HepG2 (cell line): ENCODE measurements around the gene DUSP21. TPM values are rescaled to one million over a fixed set of nuclear protein-coding genes. Genes with fewer than 3 reads are reported as not detected.

ENCODE experiments used
- ARHGAP35 ChIP-seq: sonication (generic); formaldehyde crosslinking; IDR thresholded peaks from 2 replicates; pipeline ENCODE4 v1.9.0; 2022; ENCODE audit warnings: mild to moderate bottlenecking, inconsistent platforms, moderate library complexity, missing genetic modification reagents, borderline replicate concordance
- ELF1 ChIP-seq: sonication (generic); formaldehyde crosslinking; IDR thresholded peaks from 2 replicates; pipeline ENCODE4 v1.4.0; 2020; ENCODE audit warnings: missing genetic modification reagents
- FOSL2 ChIP-seq: sonication (generic); formaldehyde crosslinking; IDR thresholded peaks from 2 replicates; pipeline ENCODE4 v1.4.0; 2020; ENCODE audit warnings: missing genetic modification reagents
- FOXA1 ChIP-seq, 2 experiments: fragments of 450-650 bp in 1 of 2; sonication (generic) in 1 of 2; formaldehyde crosslinking in 1 of 2; IDR thresholded peaks; 2 replicates each; pipeline versions ENCODE4 v1.4.0 to v1.6.1; 2016 to 2020; ENCODE audit warnings: missing genetic modification reagents in 1 of 2
- FOXA3 ChIP-seq: IDR thresholded peaks from 2 replicates; pipeline ENCODE4 v1.6.1; 2016; ENCODE audit warnings: missing genetic modification reagents, missing compliant biosample characterization
- GATA4 ChIP-seq: sonication (generic); IDR thresholded peaks from 2 replicates; pipeline ENCODE4 v1.6.1; 2016; ENCODE audit warnings: antibody characterized with exemption, low read depth, borderline replicate concordance
- GRHL1 ChIP-seq: sonication (generic); formaldehyde crosslinking; conservative IDR thresholded peaks from 2 replicates; pipeline ENCODE4 v1.8.0; 2022; ENCODE audit warnings: missing genetic modification reagents
- HNRNPK ChIP-seq: fragments of 200-400 bp; formaldehyde crosslinking; IDR thresholded peaks from 2 replicates; pipeline ENCODE4 v1.6.1; 2018; ENCODE audit warnings: low read length, low read depth, moderate library complexity, mild to moderate bottlenecking; ENCODE audit not compliant: poor library complexity, severe bottlenecking
- PBX2 ChIP-seq: IDR thresholded peaks from 2 replicates; pipeline ENCODE4 v1.6.1; 2016; ENCODE audit warnings: control low read depth
- TAF1 ChIP-seq: sonication (generic); formaldehyde crosslinking; IDR thresholded peaks from 2 replicates; pipeline ENCODE4 v1.4.0; 2020; ENCODE audit warnings: missing genetic modification reagents
- THAP11 ChIP-seq: IDR thresholded peaks from 2 replicates; pipeline ENCODE4 v1.6.1; 2016; ENCODE audit warnings: missing biosample characterization, missing genetic modification reagents
- UBTF ChIP-seq: sonication (generic); formaldehyde crosslinking; IDR thresholded peaks from 2 replicates; pipeline ENCODE4 v1.4.0; 2020; ENCODE audit warnings: mild to moderate bottlenecking, missing genetic modification reagents
- USF2 ChIP-seq, 2 experiments: sonication (generic) in 1 of 2; formaldehyde crosslinking in 1 of 2; IDR thresholded peaks; 2 replicates each; pipeline versions ENCODE4 v1.5.1 to v1.6.1; 2011 to 2020; ENCODE audit warnings: borderline replicate concordance in 1 of 2, low read depth in 1 of 2, low read length in 1 of 2, mild to moderate bottlenecking in 1 of 2, missing genetic modification reagents in 1 of 2, moderate library complexity in 1 of 2
- YY1 ChIP-seq: IDR thresholded peaks from 2 replicates; pipeline ENCODE4 v1.6.1; 2011; ENCODE audit warnings: low read length, low read depth, moderate library complexity, mild to moderate bottlenecking; ENCODE audit not compliant: insufficient read depth, insufficient replicate concordance
- ZBTB7B ChIP-seq: sonication (generic); formaldehyde crosslinking; IDR thresholded peaks from 2 replicates; pipeline ENCODE4 v1.4.0; 2020; ENCODE audit warnings: missing genetic modification reagents
- ZNF263 ChIP-seq: sonication (generic); formaldehyde crosslinking; IDR thresholded peaks from 2 replicates; pipeline ENCODE4 v1.4.0; 2020; ENCODE audit warnings: missing genetic modification reagents
- ZNF275 ChIP-seq: sonication (generic); formaldehyde crosslinking; IDR thresholded peaks from 2 replicates; pipeline ENCODE4 v1.8.0; 2022; ENCODE audit warnings: missing genetic modification reagents, mild to moderate bottlenecking, inconsistent platforms, borderline replicate concordance
- ZNF766 ChIP-seq: sonication (generic); formaldehyde crosslinking; IDR thresholded peaks from 2 replicates; pipeline ENCODE4 v1.5.0; 2020; ENCODE audit warnings: missing genetic modification reagents, borderline replicate concordance
- ZNF788 ChIP-seq: sonication (generic); formaldehyde crosslinking; IDR thresholded peaks from 2 replicates; pipeline ENCODE4 v1.5.0; 2020; ENCODE audit warnings: mild to moderate bottlenecking, missing genetic modification reagents, borderline replicate concordance
- ZNF792 ChIP-seq: IDR thresholded peaks from 2 replicates; pipeline ENCODE4 v1.6.1; 2016
- polyA plus RNA-seq, 8 experiments: library from polyadenylated mRNA; depleted of rRNA in 3 of 8; stranded (reverse) in 7 of 8; unstranded in 1 of 8; fragments of >200 nt; fragmentation: Illumina TruSeq in 4 of 8; extraction: Trizol in 4 of 8; gene quantifications; 2 replicates each; pipeline versions ENCODE4 v1.2.1 to v1.2.3, GENCODE V29; 2011 to 2016; ENCODE audit warnings: low read depth in 4 of 8, missing spikeins in 1 of 8, mixed read lengths in 1 of 8; ENCODE audit not compliant: insufficient read depth in 1 of 8
- total RNA-seq, 5 experiments: library from RNA; depleted of rRNA; stranded (reverse); fragments of >200 nt; fragmentation: Illumina TruSeq; extraction: Trizol; gene quantifications; 2 replicates each; pipeline ENCODE4 v1.2.3, GENCODE V29; 2016; ENCODE audit warnings: low read depth in 1 of 5

DUSP21 gene
- total and polyA plus RNA-seq, 2 of the 13 experiments (the other 11 are each of a cell fraction or from before 2014, with no cell fraction given): not detected

- TF ChIP-seq GRHL1 (CRISPR knock-in tag): no peak
- peak; percentile 64; the same call in 1 of the 2 replicates for TF ChIP-seq ELF1 (CRISPR knock-in tag)
- TF ChIP-seq ARHGAP35 (CRISPR knock-in tag): no peak
- TF ChIP-seq FOXA3 (CRISPR knock-in tag): peak; percentile 44; the same call in 1 of the 2 replicates
- no peak for TF ChIP-seq ZNF792 (CRISPR knock-in tag)
- no peak for TF ChIP-seq ZNF275 (CRISPR knock-in tag)
- TF ChIP-seq FOSL2 (CRISPR knock-in tag): 0 out of 2 replicates have a peak, but pooled peaks have one; percentile 27
- peak; percentile 49; the same call in 1 of the 2 replicates for TF ChIP-seq THAP11 (CRISPR knock-in tag)
- peak; percentile 91 for TF ChIP-seq PBX2 (CRISPR knock-in tag)
- no peak for TF ChIP-seq GATA4
- peak; percentile 4 for TF ChIP-seq HNRNPK
- TF ChIP-seq ZBTB7B: no peak
- no peak for TF ChIP-seq ZNF766 (CRISPR knock-in tag)
- TF ChIP-seq ZNF263 (CRISPR knock-in tag): peak; percentile 51; the same call in 1 of the 2 replicates
- TF ChIP-seq TAF1: 0 out of 2 replicates have a peak, but pooled peaks have one; percentile 11
- no peak for TF ChIP-seq UBTF (CRISPR knock-in tag)
- TF ChIP-seq YY1: peak; percentile 57
- TF ChIP-seq USF2 (IDR thresholded peaks at IDR 0.05; ENCODE audit: low read depth, low read length): peak; percentile 88
- peak; percentile 94; the same call in 1 of the 2 replicates for TF ChIP-seq USF2 (CRISPR knock-in tag; IDR thresholded peaks at IDR 0.05; ENCODE audit: borderline replicate concordance)
- TF ChIP-seq ZNF788 (CRISPR knock-in tag): no peak
- no peak for TF ChIP-seq FOXA1 (IDR thresholded peaks at IDR 0.05)
- TF ChIP-seq FOXA1 (CRISPR knock-in tag; IDR thresholded peaks at IDR 0.05): peak; percentile 89
Observed at GRCh38 chrX:44872821-44873414, 29.1 kb downstream of the DUSP21 start, which contains the start of gene KDM6A (continued).
